GM21423 (cell line): Measurements from ENCODE around the gene ARMS2.

Source experiments
- ATAC-seq: cut with Tn5 transposase; IDR thresholded peaks from one replicate; pipeline ENCODE4 v1.9.1; 2021; ENCODE audit warnings: mild to moderate bottlenecking, moderate library complexity; ENCODE audit not compliant: unreplicated experiment

ARMS2 gene

DNA sequence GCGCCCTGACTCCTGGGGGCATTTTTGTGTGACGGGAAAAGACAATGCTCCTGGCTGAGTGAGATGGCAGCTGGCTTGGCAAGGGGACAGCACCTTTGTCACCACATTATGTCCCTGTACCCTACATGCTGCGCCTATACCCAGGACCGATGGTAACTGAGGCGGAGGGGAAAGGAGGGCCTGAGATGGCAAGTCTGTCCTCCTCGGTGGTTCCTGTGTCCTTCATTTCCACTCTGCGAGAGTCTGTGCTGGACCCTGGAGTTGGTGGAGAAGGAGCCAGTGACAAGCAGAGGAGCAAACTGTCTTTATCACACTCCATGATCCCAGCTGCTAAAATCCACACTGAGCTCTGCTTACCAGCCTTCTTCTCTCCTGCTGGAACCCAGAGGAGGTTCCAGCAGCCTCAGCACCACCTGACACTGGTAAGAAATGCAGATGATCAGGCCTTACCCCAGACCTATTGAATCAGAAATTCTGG is at the start of gene ARMS2:
Gene ARMS2, plus strand, starts transcription at position 51 of the 478 bp plus-strand sequence. Its CDS starts 75 bp downstream, at position 126.
- no peak for ATAC-seq

DNA sequence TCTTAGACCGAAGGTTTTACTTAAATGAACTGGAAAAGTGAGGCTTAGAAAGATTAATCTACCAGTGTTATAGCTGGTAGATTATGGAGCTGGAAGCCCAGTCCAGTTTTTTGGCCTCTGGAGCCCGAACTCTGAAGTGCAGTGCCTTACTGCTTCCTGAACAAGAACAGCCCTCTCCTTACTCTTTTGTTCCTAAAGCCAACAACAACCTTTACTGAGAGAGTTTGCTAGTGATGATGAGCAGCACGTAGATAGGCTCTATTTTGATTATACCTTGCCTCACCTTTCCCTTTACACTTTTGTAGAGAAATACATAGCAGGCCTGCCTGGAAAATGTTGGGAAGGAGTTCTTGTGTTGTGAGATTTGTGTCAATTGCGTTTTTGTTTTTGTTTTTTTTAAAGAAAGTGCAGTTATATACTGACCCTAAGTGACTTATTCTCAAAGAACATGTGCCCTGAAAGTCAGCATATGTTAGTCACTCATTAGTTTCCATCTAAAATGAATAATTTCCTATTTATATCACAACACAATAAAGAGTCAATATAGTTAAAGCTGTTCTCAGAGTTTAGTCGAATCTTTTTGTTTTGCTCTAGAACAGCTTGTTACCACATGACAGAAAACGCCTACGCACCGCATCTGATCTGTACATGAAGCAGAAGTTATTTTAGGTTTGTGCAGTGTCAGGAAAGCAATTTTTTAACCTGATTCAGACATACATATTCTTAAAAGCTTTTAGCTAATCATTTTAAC is 46.9 kb upstream of the ARMS2 start:
- no peak for ATAC-seq

DNA sequence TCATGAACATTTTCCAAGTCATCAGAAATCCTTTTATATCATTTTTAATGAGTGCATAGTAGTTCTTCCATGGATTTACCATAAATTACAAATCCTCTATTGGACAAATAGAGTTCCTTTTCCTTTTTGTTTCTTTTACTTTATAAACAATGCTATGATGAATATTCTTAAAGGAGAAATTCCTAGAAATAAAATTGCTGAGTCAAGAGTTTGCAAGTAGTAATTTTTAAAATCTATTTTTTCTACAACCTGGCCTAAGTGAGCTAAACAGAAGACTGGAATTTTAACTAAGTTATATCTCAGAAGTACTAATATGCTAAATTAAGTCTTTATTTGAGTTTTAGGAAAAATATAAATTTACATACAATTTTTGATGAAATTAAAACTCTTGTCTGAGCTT is 41.1 kb upstream of the ARMS2 start:
- ATAC-seq: no peak

DNA sequence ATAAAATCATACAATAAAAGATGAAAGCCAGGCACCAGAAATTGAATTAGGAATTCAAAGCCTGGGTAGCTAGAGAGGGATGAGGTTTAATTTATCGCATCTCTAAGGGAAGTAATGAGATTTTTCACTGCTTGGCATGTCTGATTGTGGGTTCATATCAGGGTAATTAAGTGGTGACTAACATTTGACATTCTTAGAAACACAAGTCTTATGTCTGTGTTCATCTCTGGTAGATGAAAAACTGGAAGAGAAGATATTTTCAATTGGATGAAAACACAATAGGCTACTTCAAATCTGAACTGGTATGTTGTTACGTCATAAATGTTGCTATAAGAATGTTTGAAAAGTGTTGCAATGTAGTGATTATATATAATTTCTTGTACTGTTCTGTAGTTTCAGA is 36.8 kb upstream of the ARMS2 start:
- no peak for ATAC-seq

DNA sequence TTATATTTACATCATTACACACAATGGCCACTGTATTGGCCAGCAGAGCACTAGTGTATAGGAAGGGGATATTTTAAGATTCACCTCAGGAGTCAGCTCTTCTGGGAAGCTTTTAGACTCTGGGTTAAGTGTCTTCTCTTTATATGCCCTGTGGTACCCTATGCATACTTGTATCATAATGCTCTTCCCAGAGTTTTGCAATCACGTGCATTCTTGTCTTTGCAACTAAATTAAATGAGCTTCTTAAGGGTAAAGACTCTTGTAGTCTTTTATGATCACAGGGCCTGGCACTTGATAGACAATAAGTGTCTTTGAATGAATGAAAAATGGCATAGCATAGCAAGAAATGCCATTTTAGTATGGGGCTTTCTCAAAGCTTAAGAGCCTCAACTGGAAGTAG is 35.4 kb upstream of the ARMS2 start:
- no peak for ATAC-seq

- no peak for ATAC-seq
These were observed 34.4 kb upstream of the ARMS2 start for GRCh38 chr10:122419876-122420623.

DNA sequence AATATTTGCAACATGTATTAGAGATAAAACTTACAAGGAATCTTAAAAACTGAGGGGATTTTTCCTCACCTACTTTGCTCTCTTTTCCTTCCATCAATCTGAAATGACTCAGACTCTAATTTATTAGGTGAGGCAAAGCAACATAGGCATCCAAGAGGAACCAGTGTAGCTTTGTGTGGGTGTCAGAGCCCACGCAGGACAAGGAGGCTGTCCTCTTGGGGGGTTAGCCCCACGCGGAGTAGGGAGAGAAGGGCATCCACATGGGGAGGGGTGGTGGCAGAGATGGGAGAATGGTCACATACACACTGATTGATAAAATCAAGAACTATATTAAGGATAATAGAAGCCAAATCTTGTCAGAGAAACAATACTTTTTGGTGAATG is 33.8 kb upstream of the ARMS2 start:
- no peak for ATAC-seq

DNA sequence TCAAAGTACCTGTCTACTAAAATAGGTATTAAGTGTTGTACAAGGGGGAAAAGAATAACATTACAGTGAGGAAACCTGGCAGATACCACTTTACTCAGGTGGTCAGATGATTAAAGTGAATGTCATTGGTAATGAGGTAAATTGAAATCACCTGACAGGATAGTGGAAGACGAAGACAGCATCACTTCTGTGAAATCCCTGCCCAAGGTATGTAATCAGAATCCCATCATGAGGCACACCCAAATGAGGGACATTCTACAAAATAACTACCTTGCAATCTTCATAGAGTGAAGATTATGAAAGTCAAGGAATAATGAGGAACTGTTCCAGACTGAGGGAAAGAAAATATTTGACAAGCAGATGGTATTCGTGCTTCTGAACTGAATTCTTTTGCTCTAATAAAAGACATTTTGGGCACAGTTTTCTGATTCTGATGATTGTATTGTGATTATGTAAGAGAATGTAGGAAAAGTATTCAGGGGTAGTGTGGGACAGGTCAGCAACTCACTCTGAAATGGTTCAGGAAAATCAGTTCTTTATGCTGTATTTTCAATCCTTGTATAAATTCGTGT is 33.3 kb upstream of the ARMS2 start:
- no peak for ATAC-seq

- ATAC-seq: no peak
These were observed 32.7 kb upstream of the ARMS2 start for GRCh38 chr10:122421742-122422141.

DNA sequence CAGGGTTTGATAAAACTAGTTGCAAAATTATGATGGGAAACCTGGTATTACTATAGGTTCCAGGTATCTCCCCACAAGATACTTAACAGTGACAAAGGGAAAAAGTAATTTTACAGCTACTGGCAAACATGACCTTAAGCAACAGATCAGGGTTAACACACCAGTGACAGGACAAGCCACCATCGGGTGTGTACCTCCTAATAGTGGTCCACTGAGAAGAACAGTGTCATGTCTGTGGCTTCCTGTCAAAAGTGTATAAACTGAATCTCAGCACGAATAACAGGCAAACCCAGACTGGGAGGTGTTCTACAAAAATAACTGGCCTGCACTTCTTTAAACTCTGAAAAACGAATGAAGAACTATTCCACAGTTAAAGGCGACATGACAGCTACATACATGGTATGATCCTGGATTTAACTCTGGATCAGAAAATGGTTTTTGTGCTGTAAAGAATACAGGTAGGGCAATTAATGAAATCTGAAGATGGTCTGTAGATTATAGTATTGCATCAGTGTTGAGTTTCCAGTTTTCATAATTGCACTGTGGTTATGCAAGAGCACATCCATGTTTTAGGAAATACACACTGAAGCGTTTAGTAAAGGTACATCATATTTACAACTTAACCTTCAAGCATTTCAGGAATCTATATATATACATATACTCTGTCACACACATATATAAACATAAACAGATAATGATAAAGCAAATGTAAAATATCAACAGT is 32.0 kb upstream of the ARMS2 start:
- ATAC-seq: no peak

- ATAC-seq: no peak
These were observed 30.4 kb upstream of the ARMS2 start for GRCh38 chr10:122424059-122424458.

DNA sequence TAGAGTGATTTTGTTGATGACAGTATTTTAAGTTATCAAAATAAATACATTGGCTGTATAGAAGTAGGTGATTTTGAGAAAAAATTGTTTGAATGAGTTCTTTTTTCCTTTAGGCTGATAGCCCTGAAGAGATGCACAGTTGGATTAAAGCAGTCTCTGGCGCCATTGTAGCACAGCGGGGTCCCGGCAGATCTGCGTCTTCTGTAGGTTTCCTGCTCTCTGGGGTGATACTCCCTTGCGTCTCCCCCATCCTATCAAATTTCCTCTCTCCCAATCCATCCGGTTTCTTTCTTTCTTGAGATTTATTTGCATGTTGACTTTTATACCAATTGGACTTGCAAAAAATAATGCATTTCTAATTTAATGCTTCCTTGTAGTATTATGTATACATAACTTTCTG is 27.6 kb upstream of the ARMS2 start:
- no peak for ATAC-seq

- ATAC-seq: no peak
These were observed 27.2 kb upstream of the ARMS2 start for GRCh38 chr10:122427280-122427679.

- no peak for ATAC-seq
These were observed 19.1 kb upstream of the ARMS2 start for GRCh38 chr10:122435212-122435827.

GRCh38 chr10:122441961-122442360 is 12.5 kb upstream of the ARMS2 start:
- ATAC-seq: no peak

DNA sequence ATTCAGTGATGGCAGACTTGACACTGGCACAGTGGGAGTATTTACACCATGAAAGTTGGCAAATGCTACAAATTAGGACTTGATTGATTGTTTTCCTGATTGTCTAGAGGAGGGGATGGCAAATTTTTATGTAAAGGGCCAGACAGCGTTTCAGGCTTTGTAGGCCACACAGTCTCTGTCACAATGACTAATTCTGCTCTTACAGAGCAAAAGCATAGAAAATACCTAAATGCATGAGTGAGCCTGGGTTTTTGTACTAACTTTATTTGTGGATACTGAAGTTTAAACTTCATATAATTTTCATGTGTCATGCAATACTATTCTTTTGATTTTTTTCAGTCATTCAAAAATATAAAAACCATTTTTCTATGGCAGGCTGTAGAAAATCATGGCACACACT is 9.0 kb upstream of the ARMS2 start:
- no peak for ATAC-seq

- no peak for ATAC-seq
These were observed 8.5 kb upstream of the ARMS2 start for GRCh38 chr10:122445904-122446303.

DNA sequence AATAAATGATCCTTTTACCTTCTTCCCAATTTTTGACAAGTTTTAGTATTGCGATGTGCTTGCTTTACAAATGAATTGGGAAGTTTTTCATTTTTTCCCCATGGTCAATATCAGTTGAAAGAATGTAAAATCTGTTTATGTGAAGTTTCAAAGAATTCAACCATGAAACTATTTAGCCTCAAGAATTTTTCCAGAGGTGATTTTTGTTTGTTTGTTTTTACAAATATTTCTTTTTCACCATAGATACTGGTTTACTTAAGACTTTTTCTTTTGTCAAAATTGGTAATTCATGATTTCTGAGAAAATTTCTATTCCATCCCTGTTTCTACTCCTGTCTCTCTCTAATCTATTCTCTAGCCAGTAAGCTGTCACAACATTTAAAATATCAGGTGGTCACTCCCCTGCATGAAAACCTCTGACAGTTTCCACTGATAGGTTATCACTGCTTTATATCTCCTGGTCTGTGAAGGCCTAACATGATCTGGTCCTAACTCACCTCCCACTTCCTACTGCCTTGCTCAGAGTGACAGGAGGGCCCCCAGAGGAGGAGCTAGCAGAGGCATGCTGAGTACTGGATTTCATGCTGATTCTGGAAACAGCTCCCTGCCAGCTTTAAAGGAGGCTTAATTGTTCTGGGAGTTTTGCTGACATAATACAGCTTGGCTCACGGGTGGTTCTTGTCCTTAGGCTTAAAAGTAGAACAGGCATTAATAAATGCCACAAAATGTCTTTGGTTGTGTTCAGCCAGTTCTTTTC is 7.6 kb upstream of the ARMS2 start:
- ATAC-seq: no peak

DNA sequence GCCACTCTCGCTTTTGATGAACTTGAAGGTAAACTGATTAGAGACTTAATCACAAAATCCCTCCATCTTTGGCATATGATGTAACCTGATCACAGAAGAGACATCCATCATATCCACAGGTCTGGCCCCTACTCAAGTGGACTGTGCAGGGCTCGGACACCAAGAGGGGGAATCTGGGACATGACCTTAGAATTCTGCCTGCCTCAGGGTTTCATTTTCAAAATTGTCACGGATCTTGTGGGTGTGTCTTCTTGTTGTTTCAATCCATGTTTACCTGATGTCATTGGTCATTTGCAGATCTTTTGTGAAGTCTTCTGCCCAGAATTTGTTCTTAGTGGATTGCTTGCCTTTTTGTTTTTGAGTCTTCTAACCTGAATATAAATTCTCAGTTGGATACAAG is 5.9 kb upstream of the ARMS2 start:
- no peak for ATAC-seq

DNA sequence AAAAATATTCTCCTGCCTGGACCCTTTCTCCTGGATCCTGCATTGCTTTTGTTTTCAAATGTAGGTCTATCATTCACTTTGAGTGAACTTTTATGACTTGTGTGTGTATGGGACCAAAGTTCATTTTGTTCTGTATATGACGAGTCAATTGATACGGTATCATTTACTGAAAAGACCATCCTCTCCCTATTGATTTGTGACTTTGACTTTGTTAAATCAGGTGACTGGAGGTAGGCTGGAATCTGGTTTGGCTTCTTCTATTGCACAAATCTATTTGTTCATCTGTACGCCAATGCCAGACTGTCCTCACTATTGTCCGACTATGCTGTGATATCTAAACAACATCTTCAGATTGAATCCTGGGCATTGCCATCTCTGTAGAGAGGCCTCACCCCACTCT is 5.3 kb upstream of the ARMS2 start:
- ATAC-seq: no peak
